HepG2 (cell line): ENCODE data around the gene SEC16A. TPM values are rescaled to one million over a fixed set of nuclear protein-coding genes. Genes with fewer than 3 reads are reported as not detected.

Source experiments
- EP300 ChIP-seq, 3 experiments: sonication (generic) in 1 of 3; formaldehyde crosslinking in 1 of 3; IDR thresholded peaks; 2 replicates each; pipeline versions ENCODE4 v1.5.1 to v1.6.1; 2011 to 2020; ENCODE audit warnings: low read depth in 2 of 3, low read length in 2 of 3, borderline replicate concordance in 1 of 3, improper control_type of control experiment in 1 of 3, mild to moderate bottlenecking in 1 of 3, missing genetic modification reagents in 1 of 3, moderate library complexity in 1 of 3
- ERF ChIP-seq: IDR thresholded peaks from 2 replicates; pipeline ENCODE4 v1.6.1; 2018; ENCODE audit warnings: missing biosample characterization, missing genetic modification reagents
- HDAC6 ChIP-seq: fragments of 200-600 bp; sonication (generic); IDR thresholded peaks from 2 replicates; pipeline ENCODE4 v1.7.0; 2017; ENCODE audit warnings: mild to moderate bottlenecking, antibody characterized with exemption, low read length, low read depth
- KLF16 ChIP-seq, 2 experiments: sonication (generic) in 1 of 2; formaldehyde crosslinking in 1 of 2; IDR thresholded peaks; 2 replicates each; pipeline versions ENCODE4 v1.6.1 to v1.8.0; 2016 to 2023; ENCODE audit warnings: missing genetic modification reagents in 2 of 2, missing compliant biosample characterization in 1 of 2
- NKX3-1 ChIP-seq: sonication (generic); formaldehyde crosslinking; IDR thresholded peaks from 2 replicates; pipeline ENCODE4 v1.5.0; 2020; ENCODE audit warnings: missing genetic modification reagents
- ZFP36 ChIP-seq: fragments of 150-350 bp; IDR thresholded peaks from 2 replicates; pipeline ENCODE4 v1.6.1; 2018; ENCODE audit warnings: borderline replicate concordance, low read length, low read depth; ENCODE audit not compliant: partially characterized antibody
- ZMAT3 ChIP-seq: sonication (generic); formaldehyde crosslinking; conservative IDR thresholded peaks from 2 replicates; pipeline ENCODE4 v1.7.0; 2021; ENCODE audit warnings: missing genetic modification reagents
- ZNF207 ChIP-seq: fragments of 450-650 bp; IDR thresholded peaks from 2 replicates; pipeline ENCODE4 v1.6.1; 2016; ENCODE audit warnings: antibody characterized with exemption, borderline replicate concordance
- ZNF678 ChIP-seq: sonication (generic); formaldehyde crosslinking; IDR thresholded peaks from 2 replicates; pipeline ENCODE4 v1.4.0; 2020; ENCODE audit warnings: mild to moderate bottlenecking, missing genetic modification reagents
- polyA plus RNA-seq, 8 experiments: library from polyadenylated mRNA; depleted of rRNA in 3 of 8; stranded (reverse) in 7 of 8; unstranded in 1 of 8; fragments of >200 nt; fragmentation: Illumina TruSeq in 4 of 8; extraction: Trizol in 4 of 8; gene quantifications; 2 replicates each; pipeline versions ENCODE4 v1.2.1 to v1.2.3, GENCODE V29; 2011 to 2016; ENCODE audit warnings: low read depth in 4 of 8, missing spikeins in 1 of 8, mixed read lengths in 1 of 8; ENCODE audit not compliant: insufficient read depth in 1 of 8
- total RNA-seq, 5 experiments: library from RNA; depleted of rRNA; stranded (reverse); fragments of >200 nt; fragmentation: Illumina TruSeq; extraction: Trizol; gene quantifications; 2 replicates each; pipeline ENCODE4 v1.2.3, GENCODE V29; 2016; ENCODE audit warnings: low read depth in 1 of 5
- TF ChIP-seq, protein P1 (sequence below): sonication (generic); formaldehyde crosslinking; IDR thresholded peaks from 2 replicates; pipeline ENCODE4 v1.5.0; 2020; ENCODE audit warnings: missing genetic modification reagents
- TF ChIP-seq, protein P2 (sequence below): sonication (generic); IDR thresholded peaks from 2 replicates; pipeline ENCODE4 v1.6.1; 2016; ENCODE audit warnings: low read depth, borderline replicate concordance
- TF ChIP-seq, protein P3 (sequence below): IDR thresholded peaks from 2 replicates; pipeline ENCODE4 v1.6.1; 2016; ENCODE audit warnings: missing biosample characterization, missing genetic modification reagents, low read depth
- TF ChIP-seq, protein P4 (sequence below): IDR thresholded peaks from 2 replicates; pipeline ENCODE4 v1.6.1; 2012; ENCODE audit warnings: inconsistent platforms
- TF ChIP-seq, protein P5 (sequence below): sonication (generic); formaldehyde crosslinking; IDR thresholded peaks from 2 replicates; pipeline ENCODE4 v1.4.0; 2020; ENCODE audit warnings: missing genetic modification reagents, mild to moderate bottlenecking, borderline replicate concordance
- TF ChIP-seq, protein P6 (sequence below): IDR thresholded peaks from 2 replicates; pipeline ENCODE4 v1.6.1; 2016; ENCODE audit warnings: missing genetic modification reagents, missing compliant biosample characterization
- TF ChIP-seq, protein P7 (sequence below), 2 experiments: sonication (generic) in 1 of 2; formaldehyde crosslinking in 1 of 2; IDR thresholded peaks; 2 replicates each; pipeline versions ENCODE4 v1.5.1 to v1.6.1; 2011 to 2020; ENCODE audit warnings: borderline replicate concordance in 1 of 2, low read depth in 1 of 2, low read length in 1 of 2, mild to moderate bottlenecking in 1 of 2, missing genetic modification reagents in 1 of 2, moderate library complexity in 1 of 2
- TF ChIP-seq, protein P8 (sequence below): sonication (generic); formaldehyde crosslinking; IDR thresholded peaks from 2 replicates; pipeline ENCODE4 v1.8.0; 2022; ENCODE audit warnings: missing genetic modification reagents, mild to moderate bottlenecking, borderline replicate concordance

The SEC16A gene
- total and polyA plus RNA-seq, 2 of the 13 experiments (the other 11 are each of a cell fraction or from before 2014, with no cell fraction given): 15.9 to 18.9 TPM

DNA sequence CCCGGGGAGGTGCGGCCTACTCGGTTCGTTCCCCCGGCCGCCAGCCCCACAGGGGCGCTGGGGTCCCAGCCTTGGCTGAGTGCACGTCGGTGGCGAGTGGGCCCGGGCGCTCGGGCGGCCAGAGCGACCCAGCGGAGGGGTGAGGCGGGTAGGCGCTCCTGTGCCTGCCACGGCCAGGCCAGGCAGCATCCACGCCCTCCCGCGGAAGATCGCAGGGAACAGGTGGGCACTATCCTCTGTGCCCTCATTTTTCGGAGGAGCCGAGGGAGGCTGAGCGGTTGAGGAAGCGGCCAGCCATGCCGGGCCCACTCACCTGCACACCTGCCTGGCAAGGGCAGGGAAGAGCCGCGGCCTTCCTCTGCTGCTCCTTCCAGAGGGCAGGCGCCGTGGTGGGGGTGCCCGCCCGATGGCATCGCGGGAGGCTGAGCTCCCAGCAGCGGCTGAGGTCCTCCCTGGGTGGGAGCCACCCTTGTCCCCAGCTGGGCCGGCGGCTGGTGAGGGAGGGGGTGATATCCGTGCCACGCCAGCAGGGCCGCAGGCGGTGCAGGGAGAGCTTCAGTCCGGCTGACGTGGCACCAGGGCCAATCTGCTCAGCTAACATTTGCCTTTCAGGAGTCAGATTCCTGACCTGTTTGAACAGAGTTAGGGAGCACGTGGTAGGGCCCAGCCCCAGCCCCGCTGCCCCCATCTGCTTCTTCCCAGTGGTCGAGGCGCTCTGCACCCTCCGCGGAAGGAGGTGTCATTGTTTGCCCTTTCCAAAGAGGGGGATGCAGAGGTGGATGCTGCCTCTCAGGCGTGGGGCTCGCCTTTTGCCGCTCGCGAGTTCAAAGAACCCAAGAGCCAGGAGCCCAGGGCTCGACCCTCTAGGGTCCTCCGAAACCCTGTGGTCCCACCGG, 1.6 kb upstream of the SEC16A start (continued):
- TF ChIP-seq, protein P1, sequence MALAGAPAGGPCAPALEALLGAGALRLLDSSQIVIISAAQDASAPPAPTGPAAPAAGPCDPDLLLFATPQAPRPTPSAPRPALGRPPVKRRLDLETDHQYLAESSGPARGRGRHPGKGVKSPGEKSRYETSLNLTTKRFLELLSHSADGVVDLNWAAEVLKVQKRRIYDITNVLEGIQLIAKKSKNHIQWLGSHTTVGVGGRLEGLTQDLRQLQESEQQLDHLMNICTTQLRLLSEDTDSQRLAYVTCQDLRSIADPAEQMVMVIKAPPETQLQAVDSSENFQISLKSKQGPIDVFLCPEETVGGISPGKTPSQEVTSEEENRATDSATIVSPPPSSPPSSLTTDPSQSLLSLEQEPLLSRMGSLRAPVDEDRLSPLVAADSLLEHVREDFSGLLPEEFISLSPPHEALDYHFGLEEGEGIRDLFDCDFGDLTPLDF (CRISPR knock-in tag): no peak
- TF ChIP-seq, protein P2, sequence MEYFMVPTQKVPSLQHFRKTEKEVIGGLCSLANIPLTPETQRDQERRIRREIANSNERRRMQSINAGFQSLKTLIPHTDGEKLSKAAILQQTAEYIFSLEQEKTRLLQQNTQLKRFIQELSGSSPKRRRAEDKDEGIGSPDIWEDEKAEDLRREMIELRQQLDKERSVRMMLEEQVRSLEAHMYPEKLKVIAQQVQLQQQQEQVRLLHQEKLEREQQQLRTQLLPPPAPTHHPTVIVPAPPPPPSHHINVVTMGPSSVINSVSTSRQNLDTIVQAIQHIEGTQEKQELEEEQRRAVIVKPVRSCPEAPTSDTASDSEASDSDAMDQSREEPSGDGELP: peak; percentile 46; the same call in 1 of the 2 replicates
- TF ChIP-seq, protein P3, sequence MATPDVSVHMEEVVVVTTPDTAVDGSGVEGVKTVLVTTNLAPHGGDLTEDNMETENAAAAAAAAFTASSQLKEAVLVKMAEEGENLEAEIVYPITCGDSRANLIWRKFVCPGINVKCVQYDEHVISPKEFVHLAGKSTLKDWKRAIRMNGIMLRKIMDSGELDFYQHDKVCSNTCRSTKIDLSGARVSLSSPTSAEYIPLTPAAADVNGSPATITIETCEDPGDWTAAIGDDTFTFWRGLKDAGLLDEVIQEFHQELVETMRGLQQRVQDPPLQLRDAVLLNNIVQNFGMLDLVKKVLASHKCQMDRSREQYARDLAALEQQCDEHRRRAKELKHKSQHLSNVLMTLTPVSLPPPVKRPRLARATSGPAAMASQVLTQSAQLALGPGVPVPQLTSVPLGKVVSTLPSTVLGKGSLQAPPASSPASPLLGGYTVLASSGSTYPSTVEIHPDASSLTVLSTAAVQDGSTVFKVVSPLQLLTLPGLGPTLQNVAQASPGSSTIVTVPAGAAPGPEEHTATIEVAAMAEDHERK (CRISPR knock-in tag): no peak
- no peak for TF ChIP-seq ZNF678
- no peak for TF ChIP-seq ZNF207
- TF ChIP-seq HDAC6: no peak
- TF ChIP-seq, protein P4, sequence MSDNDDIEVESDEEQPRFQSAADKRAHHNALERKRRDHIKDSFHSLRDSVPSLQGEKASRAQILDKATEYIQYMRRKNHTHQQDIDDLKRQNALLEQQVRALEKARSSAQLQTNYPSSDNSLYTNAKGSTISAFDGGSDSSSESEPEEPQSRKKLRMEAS: peak; percentile 77; the same call in 1 of the 2 replicates
- TF ChIP-seq, protein P5, sequence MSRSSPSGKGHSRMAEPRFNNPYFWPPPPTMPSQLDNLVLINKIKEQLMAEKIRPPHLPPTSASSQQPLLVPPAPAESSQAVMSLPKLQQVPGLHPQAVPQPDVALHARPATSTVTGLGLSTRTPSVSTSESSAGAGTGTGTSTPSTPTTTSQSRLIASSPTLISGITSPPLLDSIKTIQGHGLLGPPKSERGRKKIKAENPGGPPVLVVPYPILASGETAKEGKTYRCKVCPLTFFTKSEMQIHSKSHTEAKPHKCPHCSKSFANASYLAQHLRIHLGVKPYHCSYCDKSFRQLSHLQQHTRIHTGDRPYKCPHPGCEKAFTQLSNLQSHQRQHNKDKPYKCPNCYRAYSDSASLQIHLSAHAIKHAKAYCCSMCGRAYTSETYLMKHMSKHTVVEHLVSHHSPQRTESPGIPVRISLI: no peak
- TF ChIP-seq ZFP36: no peak
- no peak for TF ChIP-seq EP300 (IDR thresholded peaks at IDR 0.05; ENCODE audit: low read depth in 2 of 2, low read length in 2 of 2)
- TF ChIP-seq EP300 (CRISPR knock-in tag; IDR thresholded peaks at IDR 0.05; ENCODE audit: borderline replicate concordance): no peak
- TF ChIP-seq, protein P6, sequence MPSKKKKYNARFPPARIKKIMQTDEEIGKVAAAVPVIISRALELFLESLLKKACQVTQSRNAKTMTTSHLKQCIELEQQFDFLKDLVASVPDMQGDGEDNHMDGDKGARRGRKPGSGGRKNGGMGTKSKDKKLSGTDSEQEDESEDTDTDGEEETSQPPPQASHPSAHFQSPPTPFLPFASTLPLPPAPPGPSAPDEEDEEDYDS (CRISPR knock-in tag): no peak
- TF ChIP-seq NKX3-1 (CRISPR knock-in tag): no peak
- TF ChIP-seq KLF16 (CRISPR knock-in tag; IDR thresholded peaks at IDR 0.05): 0 out of 4 replicates have a peak, but pooled peaks of 1 of the 2 experiments have one; percentile 3
- TF ChIP-seq ZMAT3 (CRISPR knock-in tag): peak; percentile 51; the same call in 1 of the 2 replicates
- TF ChIP-seq ERF: no peak
- TF ChIP-seq, protein P7, sequence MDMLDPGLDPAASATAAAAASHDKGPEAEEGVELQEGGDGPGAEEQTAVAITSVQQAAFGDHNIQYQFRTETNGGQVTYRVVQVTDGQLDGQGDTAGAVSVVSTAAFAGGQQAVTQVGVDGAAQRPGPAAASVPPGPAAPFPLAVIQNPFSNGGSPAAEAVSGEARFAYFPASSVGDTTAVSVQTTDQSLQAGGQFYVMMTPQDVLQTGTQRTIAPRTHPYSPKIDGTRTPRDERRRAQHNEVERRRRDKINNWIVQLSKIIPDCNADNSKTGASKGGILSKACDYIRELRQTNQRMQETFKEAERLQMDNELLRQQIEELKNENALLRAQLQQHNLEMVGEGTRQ (IDR thresholded peaks at IDR 0.05; ENCODE audit: low read depth, low read length): 0 out of 2 replicates have a peak, but pooled peaks have one; percentile 15
- TF ChIP-seq, protein P7 (CRISPR knock-in tag; IDR thresholded peaks at IDR 0.05; ENCODE audit: borderline replicate concordance): 0 out of 2 replicates have a peak, but pooled peaks have one; percentile 34
- TF ChIP-seq, protein P8, sequence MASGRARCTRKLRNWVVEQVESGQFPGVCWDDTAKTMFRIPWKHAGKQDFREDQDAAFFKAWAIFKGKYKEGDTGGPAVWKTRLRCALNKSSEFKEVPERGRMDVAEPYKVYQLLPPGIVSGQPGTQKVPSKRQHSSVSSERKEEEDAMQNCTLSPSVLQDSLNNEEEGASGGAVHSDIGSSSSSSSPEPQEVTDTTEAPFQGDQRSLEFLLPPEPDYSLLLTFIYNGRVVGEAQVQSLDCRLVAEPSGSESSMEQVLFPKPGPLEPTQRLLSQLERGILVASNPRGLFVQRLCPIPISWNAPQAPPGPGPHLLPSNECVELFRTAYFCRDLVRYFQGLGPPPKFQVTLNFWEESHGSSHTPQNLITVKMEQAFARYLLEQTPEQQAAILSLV: 0 out of 2 replicates have a peak, but pooled peaks have one; percentile 17
